ENCODE data around the gene CAD. TPM values are rescaled to one million over a fixed set of nuclear protein-coding genes. Genes with fewer than 3 reads are reported as not detected.

Gene CAD
- total RNA-seq, 3 donors from 2014 or later (not counting 1 experiment from before 2014, with no cell fraction given): 21.8 to 26.6 (median 24.0) TPM

DNA sequence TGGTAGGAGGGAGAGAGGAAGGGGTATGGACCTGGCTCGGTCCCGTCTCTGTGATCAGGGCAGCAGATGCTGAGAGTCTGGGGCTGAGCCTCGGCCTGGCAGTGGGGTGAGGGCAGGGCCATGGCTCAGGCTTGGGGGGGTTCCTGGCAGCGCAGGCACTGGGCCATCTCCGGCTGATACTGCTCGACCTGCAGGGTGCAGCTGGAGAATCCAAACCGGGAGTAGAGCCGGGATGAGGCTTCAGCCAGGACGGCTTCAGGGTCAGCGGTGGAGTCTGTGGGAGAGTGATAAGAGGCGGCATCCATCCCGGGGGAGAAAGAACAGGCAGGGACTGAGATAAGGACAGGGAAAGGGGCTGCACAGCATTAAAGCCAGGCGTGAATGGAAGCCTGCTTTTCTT lies 38.0 kb downstream of the CAD start:
- intact Hi-C loops (cut with micrococcal nuclease): no loop called here
- H3K27ac Mint-ChIP-seq: no peak overlapping the region
- TF ChIP-seq, protein P1, sequence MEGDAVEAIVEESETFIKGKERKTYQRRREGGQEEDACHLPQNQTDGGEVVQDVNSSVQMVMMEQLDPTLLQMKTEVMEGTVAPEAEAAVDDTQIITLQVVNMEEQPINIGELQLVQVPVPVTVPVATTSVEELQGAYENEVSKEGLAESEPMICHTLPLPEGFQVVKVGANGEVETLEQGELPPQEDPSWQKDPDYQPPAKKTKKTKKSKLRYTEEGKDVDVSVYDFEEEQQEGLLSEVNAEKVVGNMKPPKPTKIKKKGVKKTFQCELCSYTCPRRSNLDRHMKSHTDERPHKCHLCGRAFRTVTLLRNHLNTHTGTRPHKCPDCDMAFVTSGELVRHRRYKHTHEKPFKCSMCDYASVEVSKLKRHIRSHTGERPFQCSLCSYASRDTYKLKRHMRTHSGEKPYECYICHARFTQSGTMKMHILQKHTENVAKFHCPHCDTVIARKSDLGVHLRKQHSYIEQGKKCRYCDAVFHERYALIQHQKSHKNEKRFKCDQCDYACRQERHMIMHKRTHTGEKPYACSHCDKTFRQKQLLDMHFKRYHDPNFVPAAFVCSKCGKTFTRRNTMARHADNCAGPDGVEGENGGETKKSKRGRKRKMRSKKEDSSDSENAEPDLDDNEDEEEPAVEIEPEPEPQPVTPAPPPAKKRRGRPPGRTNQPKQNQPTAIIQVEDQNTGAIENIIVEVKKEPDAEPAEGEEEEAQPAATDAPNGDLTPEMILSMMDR (IDR thresholded peaks at IDR 0.05): no peak
- no peak overlapping the region for H3K4me3 ChIP-seq (ENCODE audit: low read length)
- no peaks in the 10 kb centered on the region for H3K9me3 Mint-ChIP-seq
- DNase-seq: no peak
- H3K27me3 ChIP-seq (ENCODE audit: control insufficient read depth, insufficient read depth, low read length): peaks cover 9% of the 10 kb centered on the region
- H3K27me3 Mint-ChIP-seq (ENCODE audit: low read depth in 2 of 2): peaks cover 34 to 45% of the 10 kb centered on the region in 2 donors
- no peak overlapping the region for H3K27ac ChIP-seq (ENCODE audit: low read length)
- H3K4me1 ChIP-seq (ENCODE audit: control insufficient read depth, insufficient read depth, low read length): peaks cover 2% of the 10 kb centered on the region
- 74% methylated on average over 12 of the region's 13 CpGs for WGBS (ENCODE audit: insufficient coverage)
- no peaks in the 10 kb centered on the region for H3K36me3 Mint-ChIP-seq
- no peaks in the 10 kb centered on the region for H3K9me3 ChIP-seq (ENCODE audit: control insufficient read depth, insufficient read depth, low read length)
- H3K36me3 ChIP-seq (ENCODE audit: control insufficient read depth, insufficient read depth, low read length): no peaks in the 10 kb centered on the region
- ATAC-seq: no peak
- H3K4me3 Mint-ChIP-seq: no peak overlapping the region
- no peaks in the 10 kb centered on the region for H3K4me1 Mint-ChIP-seq

DNA sequence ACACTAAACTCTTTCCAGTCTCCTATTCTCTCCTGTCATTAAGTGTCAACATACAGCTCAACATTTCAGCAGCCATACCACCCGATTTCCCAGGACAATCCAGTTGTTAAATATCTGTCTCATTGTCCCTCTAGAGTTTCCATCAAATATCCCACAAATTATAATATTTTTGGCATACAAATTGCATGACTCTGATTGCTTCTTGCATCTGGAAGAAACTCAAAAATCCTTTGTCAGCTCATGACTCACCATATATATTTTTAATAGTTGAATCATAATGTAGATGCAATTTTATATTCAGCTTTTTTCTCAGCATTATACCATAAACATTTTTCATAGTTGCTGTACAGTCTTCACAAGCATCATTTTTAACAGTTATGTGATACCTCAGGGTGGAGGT lies 38.5 kb downstream of the CAD start:
- Histone ChIP-seq H3K27me3 (ENCODE audit: control insufficient read depth, insufficient read depth, low read length) (peaks cover 10% of the 10 kb centered on the region), H3K27ac (ENCODE audit: low read length) (no peak overlapping the region), H3K9me3 (ENCODE audit: control insufficient read depth, insufficient read depth, low read length) (no peaks in the 10 kb centered on the region), H3K4me1 (ENCODE audit: control insufficient read depth, insufficient read depth, low read length) (no peaks in the 10 kb centered on the region), H3K36me3 (ENCODE audit: control insufficient read depth, insufficient read depth, low read length) (no peaks in the 10 kb centered on the region), H3K4me3 (ENCODE audit: low read length) (no peak overlapping the region)
- 58% methylated on average over 1 of the region's 1 CpG for WGBS (ENCODE audit: insufficient coverage)
- DNase-seq (no peak), ATAC-seq (no peak)
- Mint-ChIP-seq H3K27me3 (ENCODE audit: low read depth in 2 of 2) (peaks cover 39 to 47% of the 10 kb centered on the region in 2 donors), H3K27ac (no peak overlapping the region), H3K36me3 (no peaks in the 10 kb centered on the region), H3K9me3 (no peaks in the 10 kb centered on the region), H3K4me1 (no peaks in the 10 kb centered on the region), H3K4me3 (no peak overlapping the region)
- intact Hi-C loops (cut with micrococcal nuclease): no loop called here
- TF ChIP-seq, protein P1 (IDR thresholded peaks at IDR 0.05): no peak

DNA sequence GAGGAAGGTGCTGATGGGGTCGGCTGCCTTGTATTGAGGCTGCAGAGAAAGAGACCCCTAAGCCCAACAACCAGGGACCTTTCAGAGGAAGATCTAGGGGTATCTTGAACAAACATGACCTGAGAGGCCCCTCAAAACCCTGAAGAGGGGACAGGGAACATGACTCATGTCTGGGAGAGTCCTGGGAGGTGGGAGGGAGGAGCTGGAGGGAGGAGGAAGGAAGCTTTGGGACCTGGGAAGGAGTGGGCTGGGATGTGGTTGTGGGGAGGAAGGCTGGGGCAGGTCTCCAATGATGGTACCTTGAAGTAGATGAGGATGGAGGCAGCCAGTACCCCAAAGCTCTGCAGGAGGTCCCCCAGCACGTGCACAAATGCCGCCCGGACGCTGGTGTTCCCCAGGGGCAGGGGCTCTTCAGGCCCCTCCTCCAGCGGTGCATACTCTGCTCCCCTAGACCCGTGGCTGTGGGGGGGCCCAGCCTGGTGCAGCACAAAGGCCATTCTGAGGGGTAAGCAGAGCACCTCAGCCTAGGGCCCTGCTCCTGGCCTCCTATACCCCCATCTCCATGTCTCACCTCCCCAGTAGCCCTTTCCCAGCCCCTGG lies 39.8 kb downstream of the CAD start:
- peaks cover 44 to 51% of the 10 kb centered on the region in 2 donors for H3K27me3 Mint-ChIP-seq (ENCODE audit: low read depth in 2 of 2)

More for the DNA sequence above, 39.8 kb downstream of the CAD start:
- no peak overlapping the region for H3K27ac Mint-ChIP-seq
- WGBS (ENCODE audit: insufficient coverage): 84% methylated on average over 7 of the region's 7 CpGs
- no peaks in the 10 kb centered on the region for H3K9me3 ChIP-seq (ENCODE audit: control insufficient read depth, insufficient read depth, low read length)
- DNase-seq (no peak), ATAC-seq (no peak)
- peaks cover 20% of the 10 kb centered on the region for H3K27me3 ChIP-seq (ENCODE audit: control insufficient read depth, insufficient read depth, low read length)
- peaks cover 8 to 11% of the 10 kb centered on the region in 2 donors for H3K4me1 Mint-ChIP-seq
- H3K36me3 ChIP-seq (ENCODE audit: control insufficient read depth, insufficient read depth, low read length): no peaks in the 10 kb centered on the region
- H3K27ac ChIP-seq (ENCODE audit: low read length): no peak overlapping the region
- TF ChIP-seq, protein P1 (IDR thresholded peaks at IDR 0.05): no peak
- H3K4me1 ChIP-seq (ENCODE audit: control insufficient read depth, insufficient read depth, low read length): peaks cover 6% of the 10 kb centered on the region
- no peaks in the 10 kb centered on the region for H3K9me3 Mint-ChIP-seq
- no peak overlapping the region for H3K4me3 Mint-ChIP-seq
- H3K36me3 Mint-ChIP-seq: no peaks in the 10 kb centered on the region
- no peak overlapping the region for H3K4me3 ChIP-seq (ENCODE audit: low read length)
- intact Hi-C loops (cut with micrococcal nuclease): no loop called here

Measured in natural killer cell (primary cell).